Spleen (tissue), 7 donors: ENCODE data around the gene LNPEP.

ENCODE experiments used
- POLR2A ChIP-seq, 3 donors: fragments of 450-650 bp; IDR thresholded peaks; one replicate each; pipeline ENCODE4 v1.5.1; 2017; ENCODE audit warnings: antibody characterized with exemption in 3 of 3, mild to moderate bottlenecking in 1 of 3
- TF ChIP-seq, protein P1 (sequence below), 11 experiments: fragments of 200-600 bp in 7 of 11; fragments of 450-650 bp in 4 of 11; sonication (generic) in 4 of 11; IDR thresholded peaks in 8 of 11; conservative IDR thresholded peaks in 3 of 11; 1 replicate in 7 of 11; 2 replicates in 4 of 11; pipeline versions ENCODE4 v1.4.0 to v1.8.0; 2016 to 2021; ENCODE audit warnings: antibody characterized with exemption in 11 of 11, inconsistent platforms in 4 of 11, mild to moderate bottlenecking in 1 of 11
- donor health status: DM: no; HTN: no; CAD: no; lungs with moderate emphysema.
- donor health status: DM: no; HTN: no; CAD: no.
- donor health status: DM: no; HTN: no; CAD: no.

GRCh38 chr5:97009212-97009898, 73.5 kb downstream of the LNPEP start:
- TF ChIP-seq, protein P1, sequence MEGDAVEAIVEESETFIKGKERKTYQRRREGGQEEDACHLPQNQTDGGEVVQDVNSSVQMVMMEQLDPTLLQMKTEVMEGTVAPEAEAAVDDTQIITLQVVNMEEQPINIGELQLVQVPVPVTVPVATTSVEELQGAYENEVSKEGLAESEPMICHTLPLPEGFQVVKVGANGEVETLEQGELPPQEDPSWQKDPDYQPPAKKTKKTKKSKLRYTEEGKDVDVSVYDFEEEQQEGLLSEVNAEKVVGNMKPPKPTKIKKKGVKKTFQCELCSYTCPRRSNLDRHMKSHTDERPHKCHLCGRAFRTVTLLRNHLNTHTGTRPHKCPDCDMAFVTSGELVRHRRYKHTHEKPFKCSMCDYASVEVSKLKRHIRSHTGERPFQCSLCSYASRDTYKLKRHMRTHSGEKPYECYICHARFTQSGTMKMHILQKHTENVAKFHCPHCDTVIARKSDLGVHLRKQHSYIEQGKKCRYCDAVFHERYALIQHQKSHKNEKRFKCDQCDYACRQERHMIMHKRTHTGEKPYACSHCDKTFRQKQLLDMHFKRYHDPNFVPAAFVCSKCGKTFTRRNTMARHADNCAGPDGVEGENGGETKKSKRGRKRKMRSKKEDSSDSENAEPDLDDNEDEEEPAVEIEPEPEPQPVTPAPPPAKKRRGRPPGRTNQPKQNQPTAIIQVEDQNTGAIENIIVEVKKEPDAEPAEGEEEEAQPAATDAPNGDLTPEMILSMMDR (IDR thresholded peaks at IDR 0.05 in 8 of 11, conservative IDR thresholded peaks at IDR 0.05 in 3 of 11) = no peak
- no peak for TF ChIP-seq POLR2A (IDR thresholded peaks at IDR 0.05)
